NCI-H2227 treated with DMSO at 0.1 percent for 48 hours (cell line): Measurements from ENCODE around the gene SEMA3B.
A peak's percentile ranks its signal among the peaks of the same experiment; 100 is the strongest.

Source experiments
- DNase-seq: peaks from one replicate; lab custom pipeline; 2025; lab: John Stamatoyannopoulos, UW

The SEMA3B gene

DNA sequence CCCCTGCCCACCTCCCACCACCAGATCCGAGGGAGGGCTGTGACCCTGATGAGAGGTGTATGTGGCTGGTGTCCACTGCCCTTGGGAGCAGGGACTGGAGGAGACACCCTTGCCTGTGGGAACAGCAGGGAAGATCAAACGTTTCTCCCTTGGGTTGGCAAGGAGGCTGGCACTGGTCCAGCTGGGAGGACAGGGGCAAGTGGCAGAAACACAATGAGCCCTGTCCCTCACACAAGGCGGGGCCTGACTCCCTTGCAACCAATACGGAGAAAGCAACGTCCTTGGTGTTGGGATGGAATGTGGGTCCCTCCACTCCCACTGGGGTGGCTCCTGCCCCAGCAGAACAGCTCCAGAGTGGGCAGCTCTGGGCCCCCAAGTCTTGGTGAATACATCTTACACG is 48.4 kb downstream of the SEMA3B start:
- no peak for DNase-seq

DNA sequence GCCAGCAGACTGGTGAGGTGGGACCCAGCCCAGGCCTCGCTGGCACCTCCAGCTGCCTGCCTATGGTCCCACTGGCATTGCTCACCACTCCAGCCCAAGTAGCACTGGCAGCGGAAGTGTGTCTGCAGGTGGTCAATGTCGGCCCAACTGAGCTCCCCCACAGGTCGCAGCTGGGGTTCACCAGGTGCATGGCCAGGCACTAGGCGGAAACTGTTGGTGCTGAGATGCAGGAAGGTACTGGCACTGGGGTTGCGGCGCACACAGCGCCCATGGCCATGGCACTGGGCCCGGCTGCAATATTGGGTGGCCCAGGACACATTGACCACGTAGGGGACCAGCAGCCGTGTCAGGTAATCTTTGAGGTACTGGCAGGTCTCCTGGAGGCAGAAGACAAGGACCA is 49.2 kb downstream of the SEMA3B start:
- DNase-seq, result no peak

DNA sequence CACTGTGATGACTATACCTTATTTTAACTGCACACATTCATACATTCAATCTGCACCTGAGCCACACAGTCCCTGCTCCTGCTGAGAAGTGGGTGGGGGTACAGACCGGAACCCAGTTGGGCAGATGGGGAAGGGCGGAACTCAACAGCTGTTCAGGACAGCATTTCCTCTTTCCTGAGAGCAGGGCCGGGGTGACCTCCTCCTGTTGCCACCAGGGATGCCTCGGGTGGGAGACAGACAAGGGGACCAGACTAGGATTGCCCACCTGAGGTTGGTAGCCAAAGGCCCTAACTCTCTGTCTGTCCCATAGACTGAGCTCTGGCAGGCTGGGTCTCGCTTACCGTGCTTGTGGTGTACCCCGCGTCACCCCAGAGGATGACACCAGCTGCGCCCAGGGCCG is 49.7 kb downstream of the SEMA3B start:
- no peak for DNase-seq

DNA sequence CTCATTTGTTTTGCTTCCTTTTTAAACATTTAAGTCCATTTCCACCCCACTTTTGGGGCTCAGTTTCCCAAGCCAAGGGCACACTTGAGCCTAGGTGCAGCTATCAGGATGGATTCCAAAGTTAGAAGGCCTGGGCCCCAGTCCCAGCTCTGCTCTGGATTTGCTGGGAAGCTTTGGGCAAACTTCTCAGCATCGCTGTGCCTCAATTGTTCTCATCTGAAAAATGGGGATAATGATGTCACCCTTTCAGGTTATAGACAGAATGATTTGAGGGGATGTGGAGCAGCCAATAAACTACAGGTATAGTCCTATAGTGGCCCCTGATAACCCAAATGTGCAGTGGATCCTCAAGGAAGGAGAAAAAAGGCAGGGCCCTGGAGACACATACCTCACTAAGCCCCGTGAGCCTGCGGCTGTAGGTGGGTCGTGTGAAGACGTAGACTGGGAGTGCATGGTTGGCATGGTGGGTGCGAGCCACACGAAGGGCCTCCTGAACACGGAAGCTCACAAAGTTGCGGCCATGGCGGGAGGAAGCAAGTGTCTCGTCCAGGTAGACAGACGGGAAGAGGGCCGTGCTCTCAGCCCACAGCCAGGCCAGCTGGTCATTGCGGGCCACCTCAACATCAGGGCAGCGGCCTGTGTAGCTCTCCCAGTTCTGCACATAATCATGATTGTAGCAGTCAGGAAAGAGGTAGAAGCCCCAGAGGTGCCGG is 50.4 kb downstream of the SEMA3B start:
- no peak for DNase-seq

DNA sequence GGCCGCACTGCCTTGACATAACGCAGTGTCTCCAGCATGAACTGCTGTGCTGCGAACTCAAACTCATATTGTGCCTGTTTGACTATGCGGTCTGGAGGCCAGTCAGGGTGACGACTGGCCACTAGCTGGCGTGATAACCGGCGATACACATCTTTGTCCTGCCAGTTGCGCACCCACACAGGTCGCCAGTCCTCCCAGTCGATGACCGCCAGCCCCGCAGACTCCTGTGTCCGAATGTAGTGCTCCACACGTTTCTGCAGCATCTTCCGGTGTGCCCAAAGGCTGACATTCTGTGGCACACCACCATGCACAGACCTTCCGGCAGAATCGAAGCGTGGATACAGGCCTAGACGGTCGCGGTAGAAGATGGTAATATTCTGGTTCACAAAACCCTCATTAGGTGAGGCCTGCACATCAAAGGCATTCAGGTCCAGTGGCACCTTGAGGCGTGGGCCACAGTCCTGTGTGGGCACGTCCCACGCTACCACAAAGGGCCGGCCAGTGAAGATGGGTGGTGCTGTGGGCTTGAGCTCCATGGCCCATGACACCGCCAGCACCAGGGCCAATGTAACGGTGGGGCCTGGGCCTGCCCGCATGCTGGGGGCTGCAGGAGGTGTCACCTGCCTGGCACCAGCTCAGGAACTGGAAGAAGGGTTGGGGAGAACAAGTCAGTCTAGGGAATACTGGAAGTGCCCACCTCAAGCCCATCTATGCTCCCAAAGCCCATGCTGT is 51.1 kb downstream of the SEMA3B start:
- no peak for DNase-seq

DNA sequence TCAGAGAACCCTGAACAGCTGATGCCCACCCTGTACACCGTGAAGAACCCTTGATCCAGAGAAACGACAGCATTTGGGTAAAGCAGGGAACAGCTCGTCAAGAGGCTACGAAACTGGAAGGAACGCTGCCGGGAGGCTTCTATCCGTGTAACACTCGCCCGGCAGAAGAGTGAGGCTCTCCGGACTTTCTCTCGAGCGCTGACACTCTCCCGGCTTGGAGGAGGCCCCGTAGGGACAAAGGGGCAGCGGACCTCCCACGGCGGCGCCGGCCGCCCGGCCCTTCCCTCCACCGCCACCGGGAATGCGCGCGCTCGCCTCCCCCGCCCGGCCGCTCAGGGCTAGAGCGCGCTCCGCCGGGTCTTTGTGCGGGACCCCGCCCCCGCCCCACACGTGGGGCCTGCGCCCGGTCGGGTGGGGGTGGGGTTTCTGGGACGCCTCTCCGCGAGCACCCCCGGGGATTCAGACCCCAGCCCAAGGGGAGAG is 51.9 kb downstream of the SEMA3B start:
- peak; percentile 71 for DNase-seq

DNA sequence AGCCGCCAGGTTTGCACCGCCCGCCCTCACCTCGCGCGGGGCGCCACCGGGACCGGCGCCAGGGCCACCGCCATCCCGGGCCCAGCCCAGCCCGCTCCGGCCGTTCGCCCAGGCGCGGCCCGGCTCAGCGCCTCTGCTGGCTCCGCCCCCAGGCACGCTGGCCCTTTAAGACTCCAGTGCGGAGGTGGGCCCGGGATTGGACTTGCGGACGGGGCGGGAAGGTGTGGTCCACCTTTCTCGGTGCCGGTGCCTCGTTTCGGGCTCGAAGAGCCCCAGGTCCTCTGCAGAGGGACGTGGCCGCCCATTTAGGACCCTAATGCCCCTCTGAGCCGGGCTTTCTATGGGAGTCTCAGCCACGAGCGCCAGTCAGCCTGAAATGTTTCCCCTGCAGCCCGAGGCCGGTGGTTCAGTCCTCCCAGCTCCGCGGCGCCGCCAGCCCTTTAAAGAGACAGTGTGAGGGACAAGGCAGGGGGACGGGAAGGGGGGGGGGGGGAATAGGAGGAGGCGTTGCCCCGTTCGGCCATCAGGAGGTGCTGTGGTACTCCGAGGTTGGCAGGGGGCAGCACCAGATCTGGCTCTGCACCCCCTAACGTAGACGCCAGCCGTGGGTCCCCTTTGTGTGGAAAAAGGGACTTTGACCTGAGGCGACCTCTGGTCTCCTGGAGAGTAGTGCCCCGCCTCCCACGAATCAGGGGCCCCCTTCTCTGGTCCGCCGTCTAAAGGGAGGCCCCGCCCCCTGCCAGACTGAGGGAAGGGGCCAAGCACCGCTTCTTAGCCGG is 52.6 kb downstream of the SEMA3B start:
- peak; percentile 94 for DNase-seq

DNA sequence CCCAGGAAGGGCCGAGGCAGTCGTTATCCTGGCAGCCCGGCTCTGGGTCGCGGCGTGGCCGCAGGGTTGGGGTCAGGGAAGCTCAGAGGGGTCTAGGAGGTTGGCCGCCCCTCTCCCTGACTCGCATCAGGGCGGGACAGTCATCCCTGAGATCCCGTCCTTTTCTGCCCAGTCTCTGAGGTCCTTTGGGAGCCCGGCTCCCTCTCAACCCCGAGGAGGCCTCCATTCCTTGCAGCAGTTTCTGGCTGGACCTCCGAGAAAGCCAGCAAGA is 53.1 kb downstream of the SEMA3B start:
- no peak for DNase-seq

DNA sequence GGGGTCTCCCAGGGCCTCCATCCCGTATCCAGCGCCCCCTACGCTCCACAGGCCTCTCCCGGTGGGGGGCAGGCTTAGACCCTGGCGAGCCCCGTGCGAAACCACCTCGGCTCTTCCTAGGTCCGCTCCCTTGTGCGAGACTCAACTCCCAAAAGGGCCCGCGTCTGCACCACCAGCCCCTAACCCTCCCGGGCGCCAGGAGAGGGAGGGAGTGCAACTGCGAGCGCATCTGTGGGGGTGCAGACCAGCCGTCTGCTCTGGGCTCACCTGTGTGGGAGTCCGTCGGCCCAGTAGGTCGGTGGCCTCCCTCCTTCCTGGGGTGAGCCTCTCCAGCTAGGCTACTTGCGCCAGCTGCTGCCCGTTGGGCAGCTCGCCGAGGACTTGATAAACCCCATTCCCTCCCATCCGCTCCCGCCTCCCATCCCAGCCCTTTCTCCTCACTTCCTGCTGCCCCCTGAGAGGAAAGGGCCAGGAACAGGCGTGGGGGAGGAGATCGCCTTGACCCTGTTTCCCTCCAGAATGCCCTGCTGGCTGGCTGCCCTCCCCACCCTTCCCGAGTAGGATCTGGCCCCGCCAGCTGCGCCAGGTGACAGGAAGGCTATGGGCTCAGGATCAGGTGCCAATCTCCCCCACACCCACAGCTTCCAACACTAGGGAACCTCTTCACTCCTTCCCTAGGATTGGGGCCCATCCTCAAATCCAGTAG is 53.6 kb downstream of the SEMA3B start, which contains the start of gene HYAL2:
Gene HYAL2 (minus strand): TSS at position 360 of the 706 bp plus-strand sequence. CDS start 2,256 bp downstream, outside the sequence.
- DNase-seq, result no peak

DNA sequence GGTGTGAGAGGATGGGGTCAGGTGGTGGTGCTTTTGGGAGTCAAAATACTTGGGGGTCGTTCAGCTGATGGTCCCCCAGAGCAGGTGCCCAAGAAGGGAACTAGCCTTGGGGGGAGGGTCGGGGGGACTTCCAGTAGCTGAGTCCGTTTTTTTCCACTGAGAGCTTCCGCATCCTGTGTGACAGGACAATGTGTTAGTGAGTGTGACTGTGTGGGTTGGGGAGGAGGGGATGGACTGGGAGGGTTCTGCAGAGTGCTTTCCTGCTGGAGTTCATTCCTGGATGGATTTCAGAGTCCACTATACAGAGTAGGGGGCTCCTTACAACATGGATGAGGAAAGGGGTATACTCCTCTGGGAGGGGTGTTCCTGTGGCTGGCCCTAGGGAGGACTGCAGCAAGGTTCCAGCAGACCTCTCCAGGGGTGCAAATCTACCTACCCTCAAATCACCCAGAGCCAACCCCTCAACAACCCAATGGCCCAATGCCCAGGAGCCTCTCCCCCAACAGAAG is 54.2 kb downstream of the SEMA3B start:
- DNase-seq, result no peak

DNA sequence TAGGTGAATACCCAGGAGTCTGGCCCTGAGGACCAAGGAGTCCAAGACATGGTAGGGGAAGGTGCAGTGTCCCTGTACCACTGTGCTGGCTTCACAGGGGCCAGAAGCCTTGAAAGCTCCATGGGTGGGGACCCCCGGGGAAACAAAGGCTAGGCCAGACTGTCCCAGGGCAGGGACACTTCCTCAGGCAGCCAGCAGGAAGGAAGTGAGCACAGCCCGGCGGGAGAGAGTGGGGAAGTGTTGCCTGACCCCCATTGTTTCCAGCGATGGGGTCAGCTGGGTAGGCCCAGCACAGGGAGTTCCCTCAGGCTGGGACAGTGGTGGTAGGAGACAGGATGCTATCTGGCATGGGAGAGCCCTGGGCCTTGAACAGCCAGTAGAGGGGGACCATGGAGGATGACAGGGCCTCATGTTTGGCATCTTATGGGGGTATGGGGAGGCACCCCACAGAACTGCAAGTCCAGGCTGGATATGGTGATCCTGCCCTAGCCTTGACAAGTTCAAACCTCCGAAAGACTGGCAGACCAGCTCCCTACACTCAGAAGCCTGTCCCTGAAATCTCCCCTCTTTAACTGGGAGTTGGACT is 54.8 kb downstream of the SEMA3B start:
- DNase-seq, result no peak

DNA sequence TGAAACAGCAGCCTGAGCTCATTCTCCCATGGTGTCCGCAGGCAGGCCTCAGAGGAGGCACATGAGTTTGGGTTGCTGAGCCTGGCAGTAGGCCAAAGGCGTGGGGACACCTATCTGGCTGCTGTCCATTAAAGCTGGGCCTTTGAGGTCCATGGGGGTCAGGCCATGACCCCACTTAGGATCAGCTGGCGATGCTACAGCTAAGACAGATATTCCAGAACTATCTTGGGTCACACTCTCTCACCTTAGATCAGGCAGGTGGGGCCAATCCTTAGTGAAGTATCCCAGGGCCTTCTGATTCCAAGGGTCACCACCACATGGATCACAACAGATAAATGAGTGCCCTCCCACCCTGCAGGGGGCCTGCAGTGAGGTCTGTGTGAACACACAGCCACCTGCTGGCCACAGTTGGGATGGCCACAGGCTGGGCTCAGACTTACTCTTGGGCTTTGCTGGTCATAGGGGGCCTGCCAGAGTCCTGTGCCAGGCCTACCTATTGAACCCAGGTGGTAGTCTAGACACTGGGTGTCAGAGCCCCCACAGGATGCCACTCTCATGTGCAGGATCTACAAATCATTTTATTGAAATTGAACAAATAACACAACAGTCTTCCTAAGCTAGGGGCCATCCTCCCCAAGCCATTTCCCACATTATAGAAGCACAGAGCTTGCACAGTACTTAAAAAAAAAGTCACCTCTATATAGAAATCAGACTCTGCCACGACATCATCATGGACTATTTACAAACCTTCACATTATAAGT is 55.6 kb downstream of the SEMA3B start:
- no peak for DNase-seq

DNA sequence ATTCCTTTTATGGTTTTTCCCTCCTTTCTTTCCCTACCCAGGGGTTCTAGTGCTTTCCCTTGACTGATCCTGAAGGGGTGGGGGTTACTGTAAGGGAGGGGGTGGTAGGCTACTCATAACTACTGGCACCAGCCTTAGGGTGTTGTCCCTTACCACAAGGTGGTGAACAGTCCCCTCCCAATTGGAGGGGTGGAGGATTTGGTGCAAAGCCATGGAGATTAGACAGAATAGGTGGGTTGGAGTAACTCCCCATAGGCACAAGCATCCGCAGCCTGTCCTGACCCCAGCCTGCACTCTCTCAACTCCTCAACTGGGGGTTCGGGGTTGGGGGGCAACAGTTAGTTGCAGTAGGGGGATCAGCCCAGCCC is 56.1 kb downstream of the SEMA3B start:
- no peak for DNase-seq

DNA sequence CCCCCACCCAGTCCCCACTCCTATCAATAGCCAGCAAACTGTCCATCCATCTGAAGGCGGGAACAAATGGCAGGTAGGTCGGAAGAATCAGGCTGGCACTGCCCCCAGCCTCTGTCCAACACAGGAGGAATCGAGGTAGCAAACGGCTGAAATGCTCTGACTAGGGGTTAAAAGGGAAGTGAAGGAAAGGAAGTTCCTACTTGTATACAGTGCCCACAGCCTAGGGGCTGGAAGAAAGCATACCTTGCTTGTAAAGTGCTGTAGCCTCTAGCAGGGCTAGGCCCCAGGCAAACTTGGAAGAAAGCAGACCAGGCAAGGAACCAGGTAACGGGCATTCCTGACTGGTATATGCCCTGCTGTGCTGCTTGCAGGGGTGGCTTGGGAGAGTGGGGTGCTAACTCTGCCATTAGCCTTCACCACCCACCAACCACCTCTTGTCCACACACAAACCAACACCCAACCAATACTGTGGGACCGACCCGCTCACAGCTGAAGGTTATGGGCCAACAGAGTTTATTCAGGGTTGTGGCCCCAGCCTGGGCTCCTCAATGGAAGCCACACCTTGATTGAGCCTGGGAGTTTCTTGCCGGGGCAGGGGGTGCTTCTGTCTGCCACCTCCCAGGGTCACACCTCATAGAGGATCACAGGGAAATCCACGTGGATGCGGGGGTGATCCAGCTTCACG is 56.7 kb downstream of the SEMA3B start:
- no peak for DNase-seq

DNA sequence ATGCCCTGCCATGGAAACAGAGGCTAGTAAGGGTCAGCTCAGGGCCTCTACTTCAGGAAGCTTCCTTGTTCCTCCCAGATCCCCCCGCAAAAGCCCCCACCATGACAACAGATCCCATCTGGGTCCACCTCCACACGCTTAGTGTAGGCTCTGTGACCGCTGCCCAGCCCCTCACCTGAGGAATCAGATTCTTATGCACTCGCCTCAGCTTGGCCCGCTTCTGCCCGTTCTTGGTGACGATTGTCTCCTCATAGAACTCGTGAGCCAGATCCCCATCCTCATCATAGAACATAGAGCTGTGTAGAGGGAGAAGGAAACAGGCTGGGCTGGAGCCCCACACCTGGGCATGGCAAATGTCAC is 57.2 kb downstream of the SEMA3B start:
- no peak for DNase-seq

DNA sequence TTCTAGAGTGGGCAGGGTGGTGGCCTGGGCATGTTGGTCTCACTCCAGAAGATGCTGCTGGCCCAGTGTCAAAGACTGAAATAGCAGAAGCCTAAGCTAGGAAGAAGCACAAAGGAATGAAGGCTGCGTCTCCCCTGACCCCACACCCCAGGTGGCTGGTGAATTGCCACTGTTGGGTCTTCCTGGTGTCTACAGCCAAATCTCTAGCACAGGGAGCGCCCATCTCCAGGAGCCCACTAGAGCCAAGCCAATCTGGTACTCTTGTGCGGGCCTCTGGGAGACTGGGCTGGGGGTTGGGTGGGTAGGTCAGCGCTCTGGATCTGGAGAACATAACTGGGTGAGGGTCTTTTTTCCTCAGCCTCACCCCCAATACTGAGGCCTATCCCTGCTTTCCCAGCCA is 58.2 kb downstream of the SEMA3B start:
- no peak for DNase-seq
